ENCODE data around the gene ATRNL1.
"Not testable (repeated sequence)": the region's sequence is repeated elsewhere in the genome, so short reads cannot be mapped to it uniquely, and the experiment has no call there.

Gene ATRNL1

DNA sequence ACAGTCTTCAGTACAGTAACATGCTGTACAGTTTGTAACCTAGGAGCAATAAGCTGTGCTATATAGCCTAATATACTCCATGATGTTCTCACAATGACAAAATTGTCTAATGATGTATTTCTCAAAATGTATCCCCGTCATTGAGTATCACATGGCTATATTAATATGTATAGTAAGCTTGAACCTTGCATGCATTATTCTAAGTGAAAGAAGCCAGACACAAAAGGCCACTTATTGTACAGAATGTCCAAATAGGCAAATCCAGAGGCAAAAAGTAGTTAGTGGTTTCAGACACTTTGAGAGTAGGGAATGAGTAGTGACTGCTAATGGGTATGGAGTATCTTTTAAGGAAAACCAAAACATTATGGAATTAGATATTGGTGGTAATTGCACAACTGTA, 545.1 kb downstream of the ATRNL1 start:
- no peak for DNase-seq

DNA sequence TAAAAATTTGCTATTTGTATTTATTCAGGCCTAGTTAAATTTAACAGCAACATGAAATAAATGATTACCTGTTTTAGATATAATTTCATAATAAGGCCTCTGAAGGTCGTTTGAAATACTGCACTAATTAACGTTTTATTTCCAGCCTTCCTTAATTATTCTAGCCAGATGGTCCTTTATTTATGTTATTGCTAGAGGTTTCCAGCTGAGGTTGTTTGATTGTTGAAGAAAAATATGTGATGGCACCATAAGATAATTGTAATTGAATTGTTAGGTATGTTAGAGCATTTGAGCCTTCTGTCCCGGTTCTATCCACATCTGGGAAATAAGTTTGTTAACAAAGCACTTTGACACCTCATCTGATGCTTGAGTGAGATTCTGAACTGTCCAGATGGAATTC, 556.1 kb downstream of the ATRNL1 start:
- DNase-seq = no peak

DNA sequence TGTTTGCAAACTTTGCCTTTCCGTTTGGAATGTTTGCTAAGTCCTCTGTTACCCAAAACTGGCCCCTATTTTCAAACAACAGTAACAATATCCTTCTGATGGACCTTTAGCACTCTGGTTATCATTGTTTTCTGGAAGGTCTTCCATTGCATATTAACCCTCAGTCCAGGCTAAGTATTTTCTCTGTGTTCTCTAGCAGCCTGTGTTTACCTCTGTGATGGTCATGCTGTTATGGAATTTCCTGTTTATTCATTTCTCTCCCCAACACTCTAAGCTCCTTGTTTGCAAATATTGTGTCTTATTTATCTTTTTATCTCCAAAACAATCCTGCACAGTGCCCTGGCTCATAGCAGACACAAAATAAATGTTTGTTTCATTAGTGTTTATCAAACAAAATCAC, 560.3 kb downstream of the ATRNL1 start:
- DNase-seq = no peak

DNA sequence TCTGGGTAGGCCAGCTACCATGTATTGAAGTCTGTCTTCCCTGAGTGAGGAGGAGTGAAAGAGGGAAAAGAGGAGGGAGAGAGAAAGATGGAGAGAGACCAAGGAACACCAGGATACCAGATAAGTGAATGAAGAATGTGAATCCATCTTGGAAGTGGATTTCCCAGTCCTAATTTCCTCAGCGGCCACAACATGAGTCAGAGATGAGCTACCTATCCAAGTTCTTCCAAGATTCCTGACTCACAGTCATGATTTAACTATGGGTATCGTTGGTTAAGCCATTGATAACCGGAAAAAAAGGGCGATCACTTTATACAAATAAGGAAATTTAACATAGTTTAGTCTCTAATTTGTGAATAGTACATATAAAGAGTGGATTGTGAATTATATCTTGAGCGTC, 561.8 kb downstream of the ATRNL1 start:
- no peak for DNase-seq

DNA sequence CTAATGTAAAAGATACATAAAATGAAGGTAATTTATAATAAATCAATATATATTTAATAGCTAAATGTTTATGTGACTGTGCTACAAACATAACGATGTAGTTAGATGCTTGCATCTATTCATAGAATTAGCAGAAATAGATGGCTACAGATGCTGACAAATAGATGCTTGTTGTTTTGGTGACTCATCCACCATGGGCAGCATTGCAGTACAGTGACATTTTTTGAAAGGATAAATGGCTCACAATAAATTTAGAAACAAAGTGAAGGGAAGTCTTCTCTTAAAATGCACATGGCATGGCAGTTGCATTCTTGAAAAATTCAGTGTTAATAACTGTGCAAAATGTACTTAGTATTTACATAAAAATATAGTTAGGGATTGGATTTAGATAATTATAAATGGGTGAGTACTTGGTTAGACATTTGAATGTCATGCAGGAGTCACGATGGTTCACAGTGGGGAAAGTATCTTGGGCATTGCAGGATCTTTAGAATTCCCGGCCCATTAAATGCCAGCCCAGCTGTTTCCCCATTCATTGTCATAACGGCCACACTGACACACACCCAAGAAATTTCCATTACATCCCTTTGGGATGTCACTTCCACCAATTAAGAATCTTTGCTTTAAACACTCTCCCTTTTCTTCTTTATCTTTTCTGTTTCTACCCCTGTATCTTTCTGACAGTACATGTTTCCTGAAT, 564.1 kb downstream of the ATRNL1 start:
- DNase-seq = no peak

DNA sequence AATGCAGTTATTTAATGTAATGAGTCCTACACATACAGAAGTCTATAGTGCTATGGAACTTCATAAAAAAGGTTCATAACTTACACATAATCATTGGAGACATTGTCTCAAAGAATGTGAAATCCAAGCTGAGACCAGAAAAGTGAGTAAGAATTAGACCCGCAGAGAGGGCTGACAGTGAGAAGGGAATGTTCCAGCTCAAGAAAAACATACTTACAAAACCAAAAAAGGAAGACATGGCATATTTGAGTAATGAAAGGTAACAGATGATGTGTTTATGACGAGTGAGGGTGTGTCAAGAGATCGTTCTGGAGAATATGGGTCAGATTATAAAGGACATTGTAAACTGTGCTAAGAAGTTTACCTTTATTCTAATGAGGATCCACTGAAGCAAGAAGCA, 566.5 kb downstream of the ATRNL1 start:
- no peak for DNase-seq

DNA sequence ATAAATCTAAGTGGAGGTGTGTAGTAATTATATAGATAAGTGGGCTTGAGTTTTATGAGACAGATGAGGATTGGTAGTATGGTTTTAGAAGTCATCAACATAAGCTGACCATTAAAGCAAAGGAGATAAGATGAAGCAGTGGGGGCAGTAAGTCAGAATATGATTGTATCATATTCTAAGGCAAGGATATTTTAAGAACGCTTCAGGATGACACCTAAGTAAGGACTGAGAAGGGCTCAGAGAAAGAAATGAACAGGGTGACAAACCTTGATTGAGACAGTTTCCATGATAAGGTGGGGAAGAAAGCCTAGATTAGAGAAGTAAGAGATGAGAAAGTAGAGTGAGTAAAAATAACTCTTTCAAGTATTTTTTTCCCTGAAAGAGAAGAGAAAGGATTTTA, 567.2 kb downstream of the ATRNL1 start:
- DNase-seq = no peak

DNA sequence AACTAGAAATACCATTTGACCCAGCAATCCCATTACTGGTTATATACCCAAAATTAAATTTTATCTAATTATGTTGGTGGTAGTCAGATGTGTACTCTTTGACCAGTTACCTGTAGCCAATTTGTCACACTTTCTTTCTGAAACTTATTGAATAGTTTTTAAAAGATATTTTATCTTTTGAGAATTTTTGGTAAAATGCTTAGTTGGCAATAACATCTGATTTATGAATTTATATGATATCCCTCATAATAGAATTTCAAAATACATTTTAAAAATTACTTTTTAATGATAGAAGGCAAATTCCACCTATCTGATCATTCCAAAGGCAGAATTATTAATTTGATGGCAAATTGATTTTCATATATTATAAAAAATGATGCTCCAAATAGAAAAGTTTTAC, 569.3 kb downstream of the ATRNL1 start:
- no peak for DNase-seq

DNA sequence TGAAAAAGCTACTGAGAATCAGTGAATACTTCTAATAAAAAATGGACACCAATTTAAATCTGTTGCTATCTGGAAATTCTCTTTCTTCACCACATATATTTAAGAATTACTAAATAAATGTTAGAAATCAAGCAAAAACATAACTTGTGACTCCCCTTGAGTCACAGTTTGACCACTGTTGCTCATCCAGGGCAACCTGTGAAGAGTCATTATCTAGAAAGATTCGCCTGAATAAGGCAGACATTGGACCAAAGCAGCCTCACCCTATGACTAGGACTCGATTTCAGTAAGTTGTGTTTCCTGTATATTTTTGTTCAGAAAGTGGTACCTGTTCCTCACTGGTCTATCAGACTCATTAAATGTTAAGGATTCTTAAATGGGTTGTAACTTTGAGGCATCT, 572.4 kb downstream of the ATRNL1 start:
- DNase-seq = no peak

DNA sequence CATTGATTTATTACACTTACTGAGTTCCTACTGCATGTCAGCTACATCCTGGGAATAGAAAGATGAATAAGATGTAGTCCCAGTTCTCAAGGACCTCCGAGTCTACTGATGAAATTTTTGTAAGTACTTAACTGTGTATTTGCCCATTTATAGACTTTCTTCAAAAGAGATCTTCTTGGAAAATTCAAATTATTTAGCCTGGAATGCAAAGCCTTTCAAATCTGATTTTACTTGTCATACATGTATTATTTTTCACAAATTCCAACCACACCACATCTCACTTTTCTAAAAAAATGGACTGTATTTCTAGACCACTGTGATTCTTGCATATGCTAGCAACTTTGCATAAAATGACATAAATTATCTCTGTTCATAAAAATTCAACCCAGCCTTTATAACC, 581.3 kb downstream of the ATRNL1 start:
- no peak for DNase-seq

DNA sequence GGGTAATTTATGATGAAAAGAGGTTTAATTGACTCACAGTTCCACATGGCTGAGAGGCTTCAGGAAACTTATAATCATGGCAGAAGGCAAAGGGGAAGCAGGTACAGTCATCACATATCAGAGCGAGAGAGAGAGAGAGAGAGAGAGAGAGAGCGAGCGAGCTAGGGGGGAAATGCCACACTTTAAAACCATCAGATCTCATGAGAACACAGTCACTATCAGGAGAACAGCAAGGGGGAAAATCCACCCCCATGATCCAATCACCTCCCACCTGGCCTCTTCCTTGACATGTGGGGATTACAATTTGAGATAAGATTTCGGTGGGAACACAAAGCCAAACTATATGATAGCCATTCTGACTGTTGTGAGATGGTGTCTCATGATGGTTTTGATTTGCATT, 603.6 kb downstream of the ATRNL1 start:
- DNase-seq = no peak

DNA sequence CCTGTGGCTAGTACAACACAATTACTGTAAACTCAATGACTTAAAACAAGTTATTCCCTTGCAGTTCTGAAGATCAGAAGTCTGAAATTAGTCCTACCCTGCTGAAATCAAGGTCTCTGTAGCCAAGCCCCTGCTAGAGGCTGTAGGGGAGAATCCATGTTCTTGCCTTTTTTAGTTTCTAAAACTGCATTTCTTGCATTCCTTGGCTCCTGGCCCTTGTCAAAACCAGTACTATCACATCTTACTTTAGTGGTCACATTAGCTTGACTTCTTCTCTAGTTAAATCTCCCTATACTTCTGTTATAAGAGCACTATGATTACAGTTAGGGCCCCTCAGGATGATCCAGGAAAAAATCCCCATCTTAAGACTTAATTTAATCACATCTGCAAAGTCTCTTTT, 612.9 kb downstream of the ATRNL1 start:
- DNase-seq = no peak

DNA sequence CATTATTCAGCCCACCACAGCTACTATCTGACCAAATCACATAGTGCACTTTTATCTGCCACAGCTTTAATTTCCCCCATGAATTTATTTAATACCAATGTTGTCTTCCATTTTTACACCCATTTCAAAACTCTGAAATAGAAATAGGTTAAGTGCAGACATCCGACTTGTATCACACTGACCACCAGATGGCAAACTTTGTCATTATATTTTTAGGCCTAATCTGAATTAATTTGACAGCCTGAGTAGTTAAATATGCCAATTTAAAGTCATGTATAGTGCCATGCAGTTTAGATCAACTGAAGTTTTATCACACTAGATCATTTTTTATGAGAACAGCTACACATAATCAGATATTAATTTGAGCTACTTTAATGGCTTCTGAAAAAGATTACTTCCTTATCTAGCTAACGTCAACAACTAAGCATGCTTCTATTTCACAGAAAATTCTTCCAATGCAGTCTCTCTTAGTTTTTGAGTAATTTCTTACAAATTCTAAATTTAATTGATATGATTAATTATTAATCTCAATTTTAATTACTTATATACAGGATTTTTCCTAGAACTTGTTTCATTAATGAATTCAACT, 613.4 kb downstream of the ATRNL1 start:
- DNase-seq = no peak

DNA sequence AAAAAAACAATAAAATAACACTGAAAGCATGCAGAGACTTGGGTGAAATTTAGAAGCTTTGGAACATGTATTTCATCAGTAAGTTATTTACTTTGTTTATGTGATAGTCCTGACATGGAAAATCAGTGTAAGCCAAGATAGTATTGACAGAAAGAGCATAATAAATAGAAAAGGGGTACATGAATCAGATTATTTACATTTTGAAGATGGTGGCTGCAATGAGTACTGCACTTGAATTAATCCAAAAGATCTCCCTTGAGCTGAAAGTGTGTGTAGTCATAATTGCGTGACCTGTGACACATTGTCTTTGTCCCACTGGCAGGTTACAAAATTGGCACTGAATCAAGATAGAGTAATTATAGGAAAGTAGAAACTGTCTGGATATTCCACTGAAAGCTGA, 617.0 kb downstream of the ATRNL1 start:
- DNase-seq = no peak

DNA sequence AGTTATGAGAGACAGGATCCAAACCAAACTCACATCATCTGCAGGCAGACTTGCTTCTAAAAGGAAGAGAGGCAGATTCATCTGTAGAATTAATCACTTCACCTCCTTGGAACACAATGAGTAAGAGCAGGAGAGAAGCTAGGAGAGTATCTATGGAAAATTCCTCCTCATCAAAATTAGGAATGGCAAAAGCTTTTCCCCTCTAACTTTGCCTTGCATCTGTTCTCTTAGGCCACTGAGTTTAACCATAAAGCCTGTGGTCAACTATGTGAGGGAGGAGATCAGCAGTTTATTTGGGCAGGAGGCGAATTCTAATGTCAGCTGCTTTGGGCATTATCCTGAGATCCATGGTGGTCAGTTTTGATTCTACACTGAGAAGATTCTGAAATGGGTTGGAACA, 618.1 kb downstream of the ATRNL1 start:
- no peak for DNase-seq

DNA sequence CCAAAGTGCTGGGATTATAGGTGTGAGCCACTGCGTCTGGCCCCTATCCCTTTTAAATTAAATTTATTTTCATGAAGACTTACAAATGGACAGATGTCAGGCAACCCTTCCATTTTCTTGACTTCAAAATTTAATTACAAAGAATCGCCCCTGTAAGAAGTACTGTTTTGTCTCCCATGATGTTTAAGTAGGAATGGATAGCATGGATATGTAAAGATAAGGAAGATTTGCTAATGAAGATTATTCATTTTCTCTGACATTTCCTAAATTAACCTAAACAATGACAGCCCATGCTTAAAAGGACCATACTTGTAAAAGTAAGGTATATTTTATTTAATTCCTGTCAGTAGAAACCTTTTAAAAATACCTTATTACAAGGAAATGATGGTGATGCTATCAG, 627.0 kb downstream of the ATRNL1 start:
- DNase-seq = no peak

DNA sequence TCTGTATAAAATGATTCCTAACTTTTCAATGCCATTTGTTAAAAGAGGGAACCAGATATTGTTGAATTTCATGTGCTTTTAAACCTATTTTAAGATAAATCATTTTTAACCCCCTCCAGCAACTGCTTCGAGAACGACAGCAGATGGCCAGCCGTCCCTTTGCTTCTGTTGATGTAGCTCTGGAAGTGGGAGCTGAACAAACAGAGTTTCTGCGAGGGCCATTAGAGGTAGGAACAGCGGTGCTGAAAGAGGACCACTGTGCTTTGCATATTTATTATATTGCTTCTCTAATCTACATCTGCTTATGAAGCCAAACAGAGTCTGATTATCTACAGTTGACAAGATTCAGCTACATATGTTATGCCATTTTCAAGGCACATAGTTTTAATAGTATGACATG, 634.0 kb downstream of the ATRNL1 start:
- no peak for DNase-seq

DNA sequence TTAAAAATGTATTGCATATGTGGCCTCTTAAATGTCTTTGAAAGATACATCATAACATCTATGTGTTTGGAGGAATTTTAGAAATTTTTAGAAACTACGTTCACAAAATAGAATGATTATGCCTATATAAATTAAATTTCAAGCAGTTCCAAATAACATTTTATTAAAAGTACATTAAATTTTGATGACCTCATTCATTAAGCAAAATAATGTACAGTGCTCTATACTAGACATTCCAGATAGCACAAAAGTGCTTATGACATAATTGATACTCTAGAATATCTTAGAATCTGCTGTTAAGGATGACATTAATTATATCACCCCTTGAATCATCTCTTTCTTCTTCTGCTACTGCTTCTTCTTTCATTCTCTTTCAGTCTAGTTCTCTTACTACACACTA, 650.9 kb downstream of the ATRNL1 start:
- no peak for DNase-seq

DNA sequence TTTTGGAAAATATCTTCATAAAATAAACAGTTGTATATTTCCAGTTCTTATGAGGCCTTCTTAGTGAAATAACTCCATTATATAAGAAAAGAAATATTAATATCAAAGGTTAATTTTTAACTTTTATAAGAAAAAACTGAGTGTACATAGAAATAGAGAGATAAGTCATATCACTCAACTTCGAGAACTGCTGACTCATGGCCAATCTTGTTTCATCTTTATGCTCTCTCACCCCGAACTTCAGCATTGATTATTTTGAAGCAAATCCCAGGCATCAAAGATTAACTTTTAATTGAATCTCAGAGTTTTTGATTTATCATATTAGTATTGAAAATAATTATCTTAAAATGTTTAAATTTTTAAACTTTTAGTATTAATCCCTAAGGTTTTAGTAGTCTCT, 652.8 kb downstream of the ATRNL1 start:
- DNase-seq = no peak

DNA sequence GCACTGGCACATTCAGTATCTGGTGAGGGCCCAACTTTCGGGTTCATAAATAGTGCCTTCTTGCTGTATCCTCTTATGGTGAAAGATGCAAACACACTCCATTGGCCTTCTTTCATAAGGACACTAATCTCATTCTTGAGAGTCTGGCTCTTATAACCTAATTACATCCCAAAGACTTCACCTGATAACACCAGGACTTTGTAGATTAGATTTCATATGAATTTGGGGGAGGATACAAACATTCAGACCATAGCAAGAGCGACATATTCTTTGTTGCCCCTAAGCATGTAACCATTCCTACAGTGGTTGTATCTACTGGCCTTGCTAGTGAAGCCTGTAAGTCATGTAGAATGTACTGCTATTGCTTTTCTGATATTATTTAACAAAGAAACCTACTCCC, 654.6 kb downstream of the ATRNL1 start:
- no peak for DNase-seq

DNA sequence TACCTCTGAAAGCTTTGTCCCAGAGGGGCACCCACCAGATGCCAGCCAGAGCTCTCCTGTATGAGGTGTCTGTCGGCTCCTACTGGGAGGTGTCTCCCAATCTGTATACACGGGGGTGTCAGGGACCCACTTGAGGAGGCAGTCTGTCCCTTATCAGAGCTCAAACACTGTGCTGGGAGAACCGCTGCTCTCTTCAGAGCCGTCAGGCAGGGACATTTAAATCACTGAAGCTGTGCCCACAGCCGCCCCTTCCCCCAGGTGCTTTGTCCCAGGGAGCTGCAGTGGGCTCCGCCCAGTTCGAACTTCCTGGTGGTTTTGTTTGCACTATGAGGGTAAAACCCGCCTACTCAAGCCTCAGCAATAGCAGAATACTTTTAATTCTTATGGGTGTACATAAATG, 665.3 kb downstream of the ATRNL1 start:
- not testable (repeated sequence) for DNase-seq

DNA sequence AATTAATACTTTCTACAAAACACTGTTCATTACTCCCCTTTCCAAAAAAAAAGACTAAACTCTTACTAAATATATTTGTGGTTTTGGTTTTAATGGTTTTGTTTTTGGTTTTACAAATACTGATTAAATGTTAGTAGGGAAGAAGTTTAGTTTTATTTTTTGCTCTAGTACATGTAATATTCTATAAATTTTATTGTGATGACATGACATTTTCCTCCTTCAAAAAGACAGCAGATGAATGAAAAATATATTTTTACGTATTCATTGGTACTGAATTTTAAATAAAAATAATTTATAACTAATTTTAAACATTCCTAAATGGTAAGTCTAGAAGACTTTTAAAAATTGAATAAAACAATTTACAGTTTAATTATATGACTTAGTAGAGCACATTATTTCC, 667.0 kb downstream of the ATRNL1 start:
- DNase-seq = no peak

DNA sequence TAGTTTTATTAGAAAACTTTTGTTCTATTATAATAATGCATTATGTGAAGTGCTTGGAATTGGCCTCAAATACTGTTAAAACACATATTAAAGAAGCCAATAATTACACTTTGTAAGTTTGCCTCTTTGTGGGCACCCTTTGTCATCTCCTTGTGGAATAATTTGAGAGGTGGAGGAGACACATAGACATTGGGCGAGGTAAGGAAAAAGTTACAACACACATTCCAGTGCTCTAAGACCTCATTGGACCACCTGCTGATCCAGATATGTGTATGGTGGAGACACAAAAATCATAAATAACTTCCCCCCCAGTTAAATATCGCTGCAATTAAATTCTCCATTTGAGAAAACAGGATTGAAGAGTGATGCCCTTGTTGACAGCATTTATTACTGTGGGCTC, 668.0 kb downstream of the ATRNL1 start:
- no peak for DNase-seq

DNA sequence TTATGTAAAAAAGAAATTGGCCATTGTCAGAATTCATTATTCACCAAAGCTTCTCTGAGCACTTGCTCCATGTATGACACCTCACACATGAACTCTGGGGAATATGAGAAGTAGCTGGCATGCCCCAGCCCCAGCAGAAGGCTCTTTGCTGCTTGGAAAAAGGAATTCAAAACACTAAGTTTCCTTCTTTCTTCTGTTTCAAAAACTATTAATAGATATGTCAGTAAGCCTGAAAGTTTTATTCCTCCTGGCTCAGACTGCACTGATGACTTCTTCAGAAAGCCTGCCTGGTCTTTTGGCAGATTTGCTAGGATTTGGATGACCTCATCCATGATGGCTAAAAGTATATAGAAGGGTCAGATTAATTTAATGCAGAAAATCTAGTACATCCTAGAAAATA, 668.9 kb downstream of the ATRNL1 start:
- DNase-seq = no peak

DNA sequence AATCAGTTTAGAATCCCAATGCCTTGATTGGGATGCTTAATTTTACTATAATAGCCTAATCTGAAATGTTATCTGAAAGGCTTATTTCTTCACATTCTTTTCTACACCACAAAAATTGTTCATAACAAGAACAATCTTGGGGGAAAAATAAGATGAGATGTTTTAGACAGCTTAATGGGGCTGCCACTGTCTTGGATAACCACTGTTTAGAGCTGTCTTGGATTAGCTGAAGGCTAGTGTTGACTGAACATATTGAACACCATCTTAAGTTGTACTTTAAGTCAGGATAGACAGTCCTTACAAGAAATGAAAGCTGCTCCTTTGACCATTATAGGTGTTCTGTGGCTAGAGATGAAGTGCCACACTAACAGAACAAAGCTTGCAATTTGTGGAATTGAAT, 678.6 kb downstream of the ATRNL1 start:
- DNase-seq = no peak

All from central memory CD4-positive, alpha-beta T cell (primary cell).